Liver (tissue), 9 donors: ENCODE measurements around the gene NELL1. TPM values are rescaled to one million over a fixed set of nuclear protein-coding genes. Genes with fewer than 3 reads are reported as not detected.

Source experiments
- DNase-seq: peaks from one replicate; pipeline ENCODE4 v3.0.0-alpha.2; 2017; ENCODE audit warnings: low spot score
- H3K27ac ChIP-seq, 2 donors: one replicate each; pipeline ENCODE4 v1.7.0; 2013; ENCODE audit warnings: inconsistent platforms in 2 of 2, low read length in 2 of 2, control low read depth in 1 of 2, low read depth in 1 of 2, mild to moderate bottlenecking in 1 of 2
- H3K27me3 ChIP-seq, 4 donors: one replicate each; pipeline versions ENCODE4 v1.6.1 to v1.7.0; 2013; ENCODE audit warnings: low read length in 3 of 4, inconsistent platforms in 1 of 4, mild to moderate bottlenecking in 1 of 4, moderate library complexity in 1 of 4; ENCODE audit not compliant: control insufficient read depth in 4 of 4, insufficient read depth in 4 of 4
- H3K36me3 ChIP-seq, 4 donors: one replicate each; pipeline versions ENCODE4 v1.6.1 to v1.7.0; 2013; ENCODE audit warnings: low read length in 3 of 4, mild to moderate bottlenecking in 3 of 4, low read depth in 1 of 4, moderate library complexity in 1 of 4; ENCODE audit not compliant: control insufficient read depth in 4 of 4, insufficient read depth in 3 of 4
- H3K4me1 ChIP-seq, 4 donors: one replicate each; pipeline versions ENCODE4 v1.6.1 to v1.7.0; 2013; ENCODE audit warnings: low read length in 3 of 4, mild to moderate bottlenecking in 3 of 4, moderate library complexity in 1 of 4; ENCODE audit not compliant: control insufficient read depth in 4 of 4, insufficient read depth in 4 of 4
- H3K4me3 ChIP-seq, 3 donors: one replicate each; pipeline versions ENCODE4 v1.6.1 to v1.7.0; 2013; ENCODE audit warnings: low read length in 3 of 3, control low read depth in 1 of 3, low read depth in 1 of 3, mild to moderate bottlenecking in 1 of 3
- H3K9ac ChIP-seq, 2 donors: one replicate each; pipeline ENCODE4 v1.7.0; 2013; ENCODE audit warnings: low read length in 2 of 2, mild to moderate bottlenecking in 2 of 2, moderate library complexity in 2 of 2, control low read depth in 1 of 2, low read depth in 1 of 2
- H3K9me3 ChIP-seq, 4 donors: one replicate each; pipeline versions ENCODE4 v1.6.1 to v1.7.0; 2013; ENCODE audit warnings: low read length in 3 of 4; ENCODE audit not compliant: control insufficient read depth in 4 of 4
- ATF3 ChIP-seq: IDR thresholded peaks from 2 replicates; pipeline ENCODE4 v1.6.1; 2016; ENCODE audit warnings: antibody characterized with exemption
- CTCF ChIP-seq: fragments of 150-350 bp; IDR thresholded peaks from 2 replicates; pipeline ENCODE4 v1.5.1; 2017; ENCODE audit warnings: improper control_type of control experiment, low read depth, low read length; ENCODE audit not compliant: missing input control
- EGR1 ChIP-seq, 2 donors: IDR thresholded peaks; 2 replicates each; pipeline ENCODE4 v1.6.1; 2016 to 2018; ENCODE audit warnings: antibody characterized with exemption in 2 of 2, low read depth in 2 of 2
- FOXA1 ChIP-seq: IDR thresholded peaks from 2 replicates; pipeline ENCODE4 v1.6.1; 2016; ENCODE audit warnings: antibody characterized with exemption
- FOXA2 ChIP-seq: IDR thresholded peaks from 2 replicates; pipeline ENCODE4 v1.6.1; 2016; ENCODE audit warnings: antibody characterized with exemption
- GABPA ChIP-seq, 2 donors: IDR thresholded peaks in 1 of 2; conservative IDR thresholded peaks in 1 of 2; 2 replicates each; pipeline ENCODE4 v1.6.1; 2016; ENCODE audit warnings: antibody characterized with exemption in 2 of 2, mild to moderate bottlenecking in 1 of 2, moderate library complexity in 1 of 2
- HNF4G ChIP-seq: IDR thresholded peaks from 2 replicates; pipeline ENCODE4 v1.6.1; 2016; ENCODE audit warnings: antibody characterized with exemption
- MAX ChIP-seq: IDR thresholded peaks from 2 replicates; pipeline ENCODE4 v1.6.1; 2016; ENCODE audit warnings: antibody characterized with exemption
- NR2F2 ChIP-seq: IDR thresholded peaks from 2 replicates; pipeline ENCODE4 v1.6.1; 2016; ENCODE audit warnings: antibody characterized with exemption
- RAD21 ChIP-seq, 2 donors: IDR thresholded peaks; 2 replicates each; pipeline ENCODE4 v1.6.1; 2016; ENCODE audit warnings: antibody characterized with exemption in 2 of 2, mild to moderate bottlenecking in 2 of 2
- REST ChIP-seq: IDR thresholded peaks from 2 replicates; pipeline ENCODE4 v1.6.1; 2016; ENCODE audit warnings: antibody characterized with exemption, mild to moderate bottlenecking
- RXRA ChIP-seq, 2 donors: IDR thresholded peaks; 2 replicates each; pipeline ENCODE4 v1.6.1; 2017 to 2018; ENCODE audit warnings: antibody characterized with exemption in 2 of 2, mild to moderate bottlenecking in 1 of 2
- SP1 ChIP-seq: IDR thresholded peaks from 2 replicates; pipeline ENCODE4 v1.6.1; 2018; ENCODE audit warnings: antibody characterized with exemption, mild to moderate bottlenecking
- TAF1 ChIP-seq: conservative IDR thresholded peaks from 2 replicates; pipeline ENCODE4 v1.6.1; 2016; ENCODE audit warnings: antibody characterized with exemption, mild to moderate bottlenecking
- YY1 ChIP-seq: IDR thresholded peaks from 2 replicates; pipeline ENCODE4 v1.6.1; 2016; ENCODE audit warnings: antibody characterized with exemption, mild to moderate bottlenecking
- WGBS: extraction: QIAGEN DNeasy Blood & Tissue Kit; methylation state at CpG from one replicate; pipeline ENCODE4 v1.1.7; 2013; 5-methylcytosine and 5-hydroxymethylcytosine counted together
- polyA plus RNA-seq, 2 donors: library from polyadenylated mRNA; stranded (reverse) in 1 of 2; unstranded in 1 of 2; fragments of 200-250 nt in 1 of 2; fragments of >200 nt in 1 of 2; fragmentation: Nextera tagmentation in 1 of 2; extraction: Ambion mirVana in 1 of 2; gene quantifications; one replicate each; pipeline versions ENCODE4 v1.2.1 to v1.2.3, GENCODE V29; 2013 to 2015
- total RNA-seq, 2 donors: library from RNA; depleted of rRNA; stranded (reverse); fragments of >200 nt; gene quantifications; one replicate each; pipeline ENCODE4 v1.2.3, GENCODE V29; 2014
- TF ChIP-seq, protein P1 (sequence below): IDR thresholded peaks from 2 replicates; pipeline ENCODE4 v1.6.1; 2016; ENCODE audit warnings: antibody characterized with exemption
- donor health status: healthy.
- donor health status: healthy.
- donor health status: healthy.
- donor health status: healthy.
- donor health status: healthy.

NELL1 gene
- total and polyA plus RNA-seq, 4 donors: not detected

GRCh38 chr11:21343204-21343603 is 673.8 kb downstream of the NELL1 start:
- no peak overlapping the region for H3K9ac ChIP-seq
- DNase-seq: no peak
- 43% methylated on average over 2 of the region's 2 CpGs for WGBS
- H3K27ac ChIP-seq: no peak overlapping the region
- H3K4me3 ChIP-seq: no peak overlapping the region
- TF ChIP-seq TAF1 (no peak), MAX (no peak), GABPA (IDR thresholded peaks at IDR 0.05 in 1 of 2, conservative IDR thresholded peaks at IDR 0.05 in 1 of 2) (no peak), SP1 (no peak), CTCF (no peak), REST (no peak), NR2F2 (no peak), FOXA2 (no peak), RXRA (IDR thresholded peaks at IDR 0.05) (no peak)
- TF ChIP-seq, protein P1, sequence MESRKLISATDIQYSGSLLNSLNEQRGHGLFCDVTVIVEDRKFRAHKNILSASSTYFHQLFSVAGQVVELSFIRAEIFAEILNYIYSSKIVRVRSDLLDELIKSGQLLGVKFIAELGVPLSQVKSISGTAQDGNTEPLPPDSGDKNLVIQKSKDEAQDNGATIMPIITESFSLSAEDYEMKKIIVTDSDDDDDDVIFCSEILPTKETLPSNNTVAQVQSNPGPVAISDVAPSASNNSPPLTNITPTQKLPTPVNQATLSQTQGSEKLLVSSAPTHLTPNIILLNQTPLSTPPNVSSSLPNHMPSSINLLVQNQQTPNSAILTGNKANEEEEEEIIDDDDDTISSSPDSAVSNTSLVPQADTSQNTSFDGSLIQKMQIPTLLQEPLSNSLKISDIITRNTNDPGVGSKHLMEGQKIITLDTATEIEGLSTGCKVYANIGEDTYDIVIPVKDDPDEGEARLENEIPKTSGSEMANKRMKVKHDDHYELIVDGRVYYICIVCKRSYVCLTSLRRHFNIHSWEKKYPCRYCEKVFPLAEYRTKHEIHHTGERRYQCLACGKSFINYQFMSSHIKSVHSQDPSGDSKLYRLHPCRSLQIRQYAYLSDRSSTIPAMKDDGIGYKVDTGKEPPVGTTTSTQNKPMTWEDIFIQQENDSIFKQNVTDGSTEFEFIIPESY: no peak
- H3K4me1 ChIP-seq: no peaks in the 10 kb centered on the region
- no peaks in the 10 kb centered on the region for H3K36me3 ChIP-seq
- H3K9me3 ChIP-seq: no peaks in the 10 kb centered on the region
- no peaks in the 10 kb centered on the region for H3K27me3 ChIP-seq

- H3K9me3 ChIP-seq: no peaks in the 10 kb centered on the region
- no peaks in the 10 kb centered on the region for H3K27me3 ChIP-seq
- no peaks in the 10 kb centered on the region for H3K36me3 ChIP-seq
- no peak overlapping the region for H3K27ac ChIP-seq
- no peaks in the 10 kb centered on the region for H3K4me1 ChIP-seq
- no peak for DNase-seq
- no peak overlapping the region for H3K4me3 ChIP-seq
- H3K9ac ChIP-seq: no peak overlapping the region
- no peak for TF ChIP-seq RXRA (IDR thresholded peaks at IDR 0.05)
- no peak for TF ChIP-seq MAX
- TF ChIP-seq RAD21 (IDR thresholded peaks at IDR 0.05): no peak
- TF ChIP-seq TAF1: no peak
- no peak for TF ChIP-seq HNF4G
- TF ChIP-seq CTCF: no peak
- TF ChIP-seq SP1: no peak
- TF ChIP-seq YY1: no peak
- no peak for TF ChIP-seq NR2F2
- no peak for TF ChIP-seq REST
- TF ChIP-seq EGR1 (IDR thresholded peaks at IDR 0.05; ENCODE audit: low read depth in 2 of 2): no peak
- no peak for TF ChIP-seq FOXA1
- TF ChIP-seq ATF3: no peak
These were observed 677.0 kb downstream of the NELL1 start for GRCh38 chr11:21346361-21346760.
